NK-92 (cell line): ENCODE data around the gene HRH1.
"Not testable (repeated sequence)": the region's sequence is repeated elsewhere in the genome, so short reads cannot be mapped to it uniquely, and the experiment has no call there.

Experiments
- DNase-seq: peaks from one replicate; lab custom pipeline; 2025; ENCODE audit not compliant: unreplicated experiment; lab: John Stamatoyannopoulos, UW

The HRH1 gene

DNA sequence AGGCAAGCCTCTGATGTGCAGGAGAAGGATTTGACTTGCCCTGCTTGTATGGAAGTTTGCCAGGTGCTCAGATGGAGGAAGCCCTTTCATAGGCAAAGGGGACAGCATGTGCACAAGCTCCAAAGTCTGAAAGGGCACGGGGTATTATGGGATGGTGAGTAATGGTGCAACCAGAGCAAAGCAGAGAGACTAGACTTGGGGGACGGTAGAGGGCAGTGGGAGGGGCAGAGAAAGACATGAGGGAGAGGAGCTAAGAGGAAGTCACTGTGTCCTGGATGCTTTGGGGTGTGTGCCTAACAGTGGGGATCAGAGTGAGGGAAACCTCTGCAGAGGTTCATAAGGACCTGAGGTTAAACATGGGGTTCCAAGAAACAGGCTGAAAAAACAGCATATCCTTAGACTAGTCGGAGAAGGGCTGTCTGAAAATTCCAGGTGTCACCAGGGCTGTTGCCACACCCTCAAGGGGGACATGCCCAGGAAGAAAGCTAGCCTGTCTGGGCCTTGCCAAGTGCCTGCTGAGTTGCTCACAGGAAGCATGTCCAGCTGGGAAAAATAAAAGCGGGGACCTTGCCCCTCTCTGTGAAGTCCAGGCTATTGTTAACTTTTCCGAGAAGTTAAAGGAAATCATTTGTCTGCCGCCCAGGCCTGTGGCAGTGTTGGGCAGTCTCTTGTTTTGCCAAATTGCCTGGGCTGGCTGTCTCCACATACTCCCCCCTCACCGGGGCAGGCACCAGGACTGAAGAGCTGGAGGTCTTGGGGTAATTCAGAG is 47.1 kb downstream of the HRH1 start:
- no peak for DNase-seq

GRCh38 chr3:11203961-11204360 is 49.7 kb downstream of the HRH1 start:
- DNase-seq: no peak

DNA sequence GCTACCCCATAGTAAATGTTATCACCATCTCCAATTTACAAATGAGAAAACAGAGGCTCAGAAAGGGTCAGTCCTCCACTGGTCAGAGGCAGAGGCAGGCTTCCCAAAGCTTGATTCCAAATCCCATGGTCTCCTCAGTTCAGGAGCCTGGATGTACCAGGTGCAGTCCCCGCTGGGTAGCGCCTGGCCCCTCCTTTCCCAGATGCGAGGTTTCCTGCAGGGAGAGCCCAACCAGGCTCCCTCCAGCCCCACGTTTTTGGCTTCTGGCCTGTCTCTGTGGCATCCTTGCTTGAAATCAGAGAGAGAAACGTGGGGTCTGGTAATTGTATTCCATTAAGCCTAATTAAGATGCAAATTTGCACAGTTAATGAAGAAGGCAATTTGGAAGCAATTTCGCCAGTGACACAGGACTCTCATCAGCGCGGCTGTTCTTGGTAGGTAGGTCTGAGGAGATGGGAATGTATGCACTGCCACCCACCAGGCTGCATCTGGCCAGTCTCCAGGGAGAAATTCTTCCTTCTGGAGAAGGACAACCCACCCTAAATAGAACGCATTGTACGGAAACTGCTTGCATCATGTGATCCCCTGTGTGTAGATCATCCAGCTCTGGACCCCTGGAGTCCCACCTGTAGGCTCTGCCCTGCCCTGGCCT is 50.5 kb downstream of the HRH1 start:
- DNase-seq: no peak

DNA sequence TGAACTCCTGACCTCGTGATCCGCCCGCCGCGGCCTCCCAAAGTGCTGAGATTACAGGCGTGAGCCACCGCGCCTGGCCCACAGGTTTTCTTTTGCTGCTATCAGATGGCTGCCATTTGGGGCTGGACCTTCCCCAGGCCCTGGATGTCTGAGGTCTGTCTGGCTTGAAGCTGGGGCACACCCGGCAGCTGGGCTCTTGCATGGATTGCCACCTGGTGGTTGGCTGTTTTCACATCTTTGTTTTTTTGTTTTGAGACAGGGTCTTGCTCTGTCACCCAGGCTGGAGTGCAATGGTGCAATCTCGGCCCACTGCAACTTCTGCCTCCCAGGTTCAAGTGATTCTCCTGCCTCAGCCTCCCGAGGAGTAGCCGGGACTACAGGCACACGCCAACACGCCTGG is 51.6 kb downstream of the HRH1 start:
- DNase-seq: not testable (repeated sequence)

DNA sequence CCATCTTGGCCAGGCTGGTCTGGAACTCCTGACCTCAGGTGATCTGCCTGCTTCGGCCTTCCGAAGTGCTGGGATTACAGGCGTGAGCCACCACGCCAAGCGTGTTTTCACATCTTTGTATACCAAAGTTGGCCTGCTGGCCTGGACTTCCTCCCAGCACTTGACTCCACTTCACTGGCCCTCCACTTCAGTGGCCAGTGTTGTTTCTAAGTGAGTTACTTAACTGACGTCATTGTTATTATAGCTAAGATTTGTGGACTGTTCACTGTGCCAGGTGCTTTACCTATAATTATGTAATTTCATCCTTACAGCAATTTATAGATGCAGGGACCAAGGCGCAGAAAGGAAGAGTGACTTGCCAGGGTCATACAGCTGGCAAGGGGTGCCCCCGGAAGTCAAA is 52.0 kb downstream of the HRH1 start:
- DNase-seq: no peak

DNA sequence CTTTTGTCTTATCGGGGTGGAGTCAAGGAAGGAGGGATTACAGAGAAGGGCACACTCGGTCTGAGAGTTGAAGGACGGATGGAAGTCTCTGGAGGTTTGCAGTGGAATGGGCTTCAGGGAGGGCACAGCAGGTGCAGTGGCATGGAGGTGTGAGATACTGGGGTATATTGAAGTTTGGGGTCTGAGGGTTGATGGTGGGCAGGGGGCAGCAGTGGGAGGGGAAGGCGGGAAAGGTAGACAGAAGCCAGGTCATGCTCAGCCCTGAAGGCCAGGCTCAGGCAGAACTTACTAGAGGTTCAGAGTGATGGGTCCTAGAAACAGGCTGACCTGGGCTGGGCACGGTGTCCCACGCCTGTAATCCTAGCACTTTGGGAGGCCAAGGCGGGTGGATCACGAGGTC is 52.7 kb downstream of the HRH1 start:
- no peak for DNase-seq

DNA sequence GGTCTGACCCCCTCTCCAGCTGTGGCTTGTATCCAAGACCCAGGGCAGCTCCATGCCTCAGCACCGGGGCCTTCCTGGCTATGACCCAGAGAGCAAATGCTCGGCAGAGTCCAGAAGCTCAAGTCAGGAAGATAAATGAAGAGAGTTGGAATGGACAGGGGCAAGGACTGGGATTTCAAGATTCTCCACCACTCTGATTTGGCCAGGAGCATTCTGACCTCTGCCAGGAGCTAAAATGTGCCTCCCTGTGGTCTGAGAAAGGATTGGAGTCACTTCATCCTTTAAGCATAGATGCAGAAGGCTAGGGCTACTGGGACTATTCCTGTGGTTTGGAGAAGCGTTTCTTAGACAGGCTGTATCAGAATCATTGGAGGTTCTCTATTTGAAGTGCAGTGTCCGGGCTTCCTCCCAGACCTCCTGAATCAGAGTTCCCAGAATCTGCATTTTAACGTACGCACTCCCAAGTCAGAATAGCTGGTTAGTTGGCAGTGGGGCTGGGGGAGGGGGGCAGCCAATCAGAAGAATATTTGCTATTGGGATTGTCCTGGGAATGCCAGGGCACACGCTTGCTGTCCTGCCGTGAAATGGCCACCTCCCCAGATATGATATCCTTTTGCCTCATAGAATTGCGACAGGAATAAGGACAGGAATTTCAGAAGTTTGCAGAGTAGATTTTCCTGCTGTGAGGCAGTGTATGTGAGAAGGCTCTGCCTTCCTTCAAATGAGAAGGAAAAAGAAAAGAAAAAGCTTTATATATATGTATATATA is 57.4 kb downstream of the HRH1 start:
- no peak for DNase-seq

- DNase-seq: no peak
These were observed 58.0 kb downstream of the HRH1 start for GRCh38 chr3:11212299-11212608.

GRCh38 chr3:11212784-11213183 is 58.5 kb downstream of the HRH1 start:
- DNase-seq: no peak

- no peak for DNase-seq
These were observed 59.6 kb downstream of the HRH1 start for GRCh38 chr3:11213810-11214450.

DNA sequence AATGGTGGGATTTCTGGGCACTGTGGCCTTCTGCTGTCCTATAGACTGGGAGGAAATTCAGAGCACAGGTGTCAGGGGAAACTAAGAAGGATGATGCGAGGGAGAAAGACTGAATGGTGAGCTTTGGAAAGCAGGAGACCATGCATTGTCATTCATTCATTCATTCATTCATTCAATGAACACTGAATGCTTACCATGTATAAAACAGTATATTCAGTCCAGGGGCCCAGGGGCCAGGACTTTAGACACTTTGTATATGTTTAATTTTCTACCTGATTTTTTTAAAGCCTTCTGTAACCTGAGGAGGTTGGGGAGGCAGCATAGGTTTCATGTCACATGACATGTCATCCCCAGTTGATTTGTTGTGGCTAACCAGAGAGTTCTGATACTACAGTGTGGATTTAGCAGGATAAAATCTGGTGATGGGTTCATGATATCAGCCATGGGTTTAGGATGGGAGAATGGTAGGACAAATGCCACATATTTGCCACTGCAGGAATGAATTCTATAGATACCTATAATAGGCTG is 60.2 kb downstream of the HRH1 start:
- DNase-seq: no peak

GRCh38 chr3:11217370-11217769 is 63.1 kb downstream of the HRH1 start:
- DNase-seq: not testable (repeated sequence)

GRCh38 chr3:11220230-11220629 is 65.9 kb downstream of the HRH1 start:
- no peak for DNase-seq

DNA sequence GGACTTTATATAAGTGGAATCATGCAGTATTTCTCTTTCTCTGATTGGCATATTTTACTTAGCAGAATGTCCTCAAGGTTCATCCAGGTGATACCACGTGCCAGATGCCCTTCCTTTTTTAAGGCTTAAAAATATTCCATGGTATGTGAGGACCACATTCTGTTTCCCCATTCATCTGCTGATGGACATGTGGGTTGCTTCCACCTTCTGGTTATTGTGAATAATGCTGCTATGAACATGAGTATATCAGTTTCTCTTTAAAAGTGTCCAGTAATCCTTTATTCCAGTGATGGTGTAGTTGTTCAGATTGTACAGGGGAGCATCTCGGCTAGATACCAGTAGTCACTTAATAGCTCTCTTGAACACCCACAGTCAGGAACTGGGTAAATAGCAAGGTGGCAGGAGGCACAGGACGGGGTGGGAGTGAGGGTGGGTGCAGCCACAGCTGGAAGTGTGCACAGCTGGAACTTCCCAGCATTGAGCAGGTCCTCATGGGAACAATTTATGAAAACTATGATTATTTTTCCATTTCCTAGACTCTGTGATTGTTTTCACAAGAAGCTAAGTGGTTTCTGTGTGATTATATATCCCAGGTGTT is 67.6 kb downstream of the HRH1 start:
- DNase-seq: no peak

DNA sequence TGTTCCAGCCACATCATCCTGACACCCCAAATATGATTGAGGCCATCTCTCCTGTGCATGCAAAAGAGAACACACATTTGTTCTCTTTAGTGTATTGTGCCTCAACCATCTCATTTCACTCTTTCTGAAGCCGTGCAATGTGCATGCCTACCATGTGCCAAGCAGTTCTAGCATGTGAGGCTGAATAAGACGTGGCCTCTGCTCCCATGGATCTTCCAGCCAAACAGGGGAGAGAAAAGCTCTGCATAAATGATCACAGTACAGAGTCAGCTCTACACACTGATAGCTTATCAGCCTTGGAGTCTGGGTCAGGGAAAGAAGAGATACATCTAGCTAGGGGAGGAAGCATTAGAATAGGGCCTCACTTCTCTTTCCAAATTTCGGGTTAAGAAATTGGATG is 69.7 kb downstream of the HRH1 start:
- DNase-seq: no peak

- DNase-seq: no peak
These were observed 70.6 kb downstream of the HRH1 start for GRCh38 chr3:11224870-11225229.

GRCh38 chr3:11226042-11226370 is 71.7 kb downstream of the HRH1 start:
- no peak for DNase-seq

- no peak for DNase-seq
These were observed 73.7 kb downstream of the HRH1 start for GRCh38 chr3:11228041-11228440.

DNA sequence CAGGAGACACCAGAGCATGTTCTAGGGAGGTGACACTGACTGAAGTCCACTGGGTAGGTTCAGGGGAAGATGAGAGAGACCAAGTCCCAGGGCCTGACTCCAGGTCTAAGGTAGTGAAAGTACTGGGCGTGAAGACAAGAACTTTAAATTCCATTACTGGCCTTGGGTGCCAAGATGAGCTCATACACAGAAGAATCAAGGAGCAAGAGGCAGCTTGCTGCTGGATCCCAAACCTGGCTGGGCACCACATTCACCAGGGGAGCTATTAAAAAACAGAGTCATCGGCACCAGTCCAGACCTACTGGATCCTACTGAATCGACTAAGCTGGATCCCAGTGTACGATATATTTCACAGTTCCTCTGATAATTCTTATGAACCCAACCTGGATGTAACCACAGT is 75.8 kb downstream of the HRH1 start:
- no peak for DNase-seq

- DNase-seq: no peak
These were observed 76.5 kb downstream of the HRH1 start for GRCh38 chr3:11230832-11231231.

GRCh38 chr3:11235385-11235784 is 81.1 kb downstream of the HRH1 start:
- DNase-seq: no peak
